ENCODE measurements around the gene ACTBL2. TPM values are rescaled to one million over a fixed set of nuclear protein-coding genes. Genes with fewer than 3 reads are reported as not detected.

ACTBL2 gene
- total RNA-seq, 1 experiment from 2014 or later: not detected

DNA sequence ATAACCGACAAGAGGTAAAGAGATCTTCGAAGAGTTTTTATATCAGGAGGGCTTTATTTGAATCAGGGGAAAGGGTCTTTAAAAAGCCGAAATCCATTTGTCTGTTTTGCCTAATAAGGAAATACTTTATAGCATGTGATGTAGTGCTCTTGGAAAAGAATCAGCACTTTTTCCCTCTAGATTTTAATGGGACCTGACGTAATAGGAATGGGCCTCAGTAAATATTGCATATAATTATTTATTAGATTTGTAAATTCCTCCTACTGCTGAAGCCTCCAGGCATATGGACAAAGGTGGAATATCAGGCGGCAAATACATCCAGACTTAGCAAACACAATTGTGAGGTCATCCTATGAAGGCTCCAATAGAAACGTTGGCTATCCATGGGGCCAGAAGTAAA, 50.9 kb downstream of the ACTBL2 start:
- H3K9me3 Mint-ChIP-seq: peaks cover 4% of the 10 kb centered on the region
- H3K4me3 Mint-ChIP-seq: no peak overlapping the region
- POLR2A ChIA-PET: no interaction called here
- H3K36me3 Mint-ChIP-seq: no peaks in the 10 kb centered on the region
- H3K27me3 Mint-ChIP-seq (ENCODE audit: low read depth): no peaks in the 10 kb centered on the region
- peaks cover 8% of the 10 kb centered on the region for H3K4me1 Mint-ChIP-seq
- H3K27ac Mint-ChIP-seq: no peak overlapping the region
- DNase-seq (ENCODE audit: low spot score) (no peak), ATAC-seq (no peak)
- CTCF ChIA-PET: no interaction called here
- TF ChIP-seq, protein P1, sequence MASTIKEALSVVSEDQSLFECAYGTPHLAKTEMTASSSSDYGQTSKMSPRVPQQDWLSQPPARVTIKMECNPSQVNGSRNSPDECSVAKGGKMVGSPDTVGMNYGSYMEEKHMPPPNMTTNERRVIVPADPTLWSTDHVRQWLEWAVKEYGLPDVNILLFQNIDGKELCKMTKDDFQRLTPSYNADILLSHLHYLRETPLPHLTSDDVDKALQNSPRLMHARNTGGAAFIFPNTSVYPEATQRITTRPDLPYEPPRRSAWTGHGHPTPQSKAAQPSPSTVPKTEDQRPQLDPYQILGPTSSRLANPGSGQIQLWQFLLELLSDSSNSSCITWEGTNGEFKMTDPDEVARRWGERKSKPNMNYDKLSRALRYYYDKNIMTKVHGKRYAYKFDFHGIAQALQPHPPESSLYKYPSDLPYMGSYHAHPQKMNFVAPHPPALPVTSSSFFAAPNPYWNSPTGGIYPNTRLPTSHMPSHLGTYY (CRISPR knock-in tag; IDR thresholded peaks at IDR 0.05): no peak
- TF ChIP-seq TCF7 (CRISPR knock-in tag; IDR thresholded peaks at IDR 0.05; ENCODE audit: low read depth): no peak
- no peak for TF ChIP-seq PRRX2 (CRISPR knock-in tag; IDR thresholded peaks at IDR 0.05)
- no peak for TF ChIP-seq ZNF671 (CRISPR knock-in tag; IDR thresholded peaks at IDR 0.05)
- no peak for TF ChIP-seq JAZF1 (CRISPR knock-in tag; IDR thresholded peaks at IDR 0.05)
- TF ChIP-seq ZNF281 (CRISPR knock-in tag; IDR thresholded peaks at IDR 0.05): no peak
- no peak for TF ChIP-seq ELF4 (CRISPR knock-in tag; IDR thresholded peaks at IDR 0.05; ENCODE audit: low read depth)
- TF ChIP-seq NR3C1 (CRISPR knock-in tag; conservative IDR thresholded peaks at IDR 0.05; ENCODE audit: low read depth): no peak
- no peak for TF ChIP-seq EMX1 (CRISPR knock-in tag; IDR thresholded peaks at IDR 0.05)
- TF ChIP-seq ZNF532 (CRISPR knock-in tag; IDR thresholded peaks at IDR 0.05; ENCODE audit: borderline replicate concordance): no peak

All from WTC11 (cell line).